Renal cortex interstitium (tissue), 11 donors: Measurements from ENCODE around the gene SLC34A3. TPM values are rescaled to one million over a fixed set of nuclear protein-coding genes. Genes with fewer than 3 reads are reported as not detected.

Experiments used
- DNase-seq, 11 donors: peaks; one replicate each; pipeline ENCODE4 v3.0.0-alpha.2; 2013; ENCODE audit warnings: low read depth in 9 of 11, low spot score in 4 of 11; ENCODE audit errors: extremely low read depth in 1 of 11
- polyA plus RNA-seq, 3 donors: library from polyadenylated mRNA; unstranded; fragments of 120-200 nt; gene quantifications; one replicate each; pipeline ENCODE4 v1.2.1, GENCODE V29; 2013; ENCODE audit not compliant: insufficient read length in 3 of 3

Gene SLC34A3
- polyA plus RNA-seq, 3 donors: 5.0 to 13.8 (median 11.6) TPM

DNA sequence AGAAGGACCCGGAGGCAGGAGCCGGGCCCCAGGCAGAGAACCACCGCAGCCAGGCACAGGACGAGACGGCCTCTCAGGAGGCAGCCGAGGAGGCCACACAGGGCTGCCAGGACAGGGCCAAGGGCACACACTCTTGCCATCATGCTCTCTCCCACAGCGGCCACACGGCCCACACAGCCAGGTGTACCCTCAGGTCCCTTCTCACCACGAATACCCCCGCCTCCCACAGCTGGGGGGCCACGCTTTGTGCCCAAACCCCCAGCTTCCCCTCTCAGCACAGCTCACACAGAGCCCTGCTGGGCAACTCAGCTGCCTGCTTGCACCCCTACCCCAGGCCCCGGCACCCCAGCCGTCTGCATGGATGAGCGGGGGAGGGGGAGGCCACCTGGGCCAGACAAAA lies 36.9 kb upstream of the SLC34A3 start:
- DNase-seq: no peak

DNA sequence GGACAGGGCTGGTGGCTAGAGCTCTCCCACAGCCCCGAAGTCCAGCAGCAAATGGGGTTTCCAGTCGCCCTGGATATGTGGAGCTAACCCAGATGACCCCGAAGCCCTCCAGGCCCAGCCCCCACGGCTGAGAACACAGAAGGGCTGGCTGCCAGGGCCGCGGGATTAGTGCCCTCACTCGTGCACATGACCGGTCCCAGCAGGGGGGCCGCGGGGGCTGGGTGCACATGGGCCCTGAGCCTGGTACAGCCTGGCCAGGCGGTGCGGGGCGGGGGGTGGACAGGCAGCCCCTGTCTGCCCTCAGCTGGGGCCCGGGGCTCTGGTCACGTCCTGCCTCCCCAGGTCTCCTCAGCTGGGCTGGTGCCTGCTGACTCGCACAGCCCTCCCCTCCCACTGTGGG lies 36.3 kb upstream of the SLC34A3 start:
- DNase-seq: no peak

- DNase-seq: no peak
These were observed 35.8 kb upstream of the SLC34A3 start for GRCh38 chr9:137194909-137195308.

DNA sequence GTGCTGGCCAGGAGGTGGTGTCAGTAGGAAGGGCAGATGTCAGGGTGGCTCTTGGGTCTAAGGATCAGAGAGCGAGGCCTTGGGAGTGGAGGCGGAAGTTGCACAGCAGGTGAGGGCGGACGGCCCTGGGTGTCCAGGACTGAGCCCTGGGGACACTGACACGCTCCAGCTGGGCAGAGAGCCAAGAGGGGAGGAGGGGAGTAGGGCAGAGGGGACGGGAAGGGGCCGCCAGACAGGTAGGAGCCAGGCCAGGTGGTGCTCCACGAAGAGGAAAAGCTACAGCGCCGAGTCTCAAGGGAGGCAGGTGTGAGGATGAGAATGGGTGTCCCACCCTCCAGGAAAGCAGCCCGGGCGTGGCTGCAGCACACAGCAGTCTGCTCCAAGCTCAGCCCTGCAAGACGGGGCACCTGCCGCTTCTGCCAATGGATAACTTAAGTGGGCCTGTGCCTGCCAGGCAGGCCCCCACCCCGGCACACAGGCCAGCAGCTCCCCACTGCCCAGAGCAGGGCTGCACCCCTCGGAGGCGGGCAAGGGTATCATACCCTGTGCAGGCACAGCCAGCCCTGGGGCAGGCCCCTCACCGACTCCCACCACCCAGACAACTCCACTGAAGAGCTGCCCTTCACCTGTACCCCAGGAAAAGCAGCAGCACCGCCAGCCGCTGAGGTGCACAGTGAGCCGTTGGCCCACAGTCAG lies 35.0 kb upstream of the SLC34A3 start:
- no peak for DNase-seq

- DNase-seq: no peak
These were observed 32.4 kb upstream of the SLC34A3 start for GRCh38 chr9:137198051-137198901.

DNA sequence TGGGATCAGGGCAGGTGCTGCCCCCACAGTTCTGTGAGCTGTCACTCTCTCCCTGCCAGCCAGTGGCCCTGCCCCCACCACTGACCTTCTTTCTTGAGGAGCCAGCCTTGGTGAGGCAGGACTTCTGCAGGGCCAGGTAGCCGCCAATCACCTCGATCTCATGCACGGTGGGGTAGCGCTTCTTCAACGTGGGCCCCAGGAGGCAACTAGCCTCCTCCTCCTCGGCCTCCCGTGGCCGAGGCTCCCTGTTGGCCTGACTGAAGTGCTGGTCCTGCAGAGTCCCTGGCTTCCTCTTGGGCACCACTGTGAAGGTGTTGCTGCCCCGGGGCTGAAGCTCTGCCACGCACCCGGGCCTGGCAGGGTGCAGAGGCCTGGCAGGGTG lies 31.8 kb upstream of the SLC34A3 start:
- no peak for DNase-seq

DNA sequence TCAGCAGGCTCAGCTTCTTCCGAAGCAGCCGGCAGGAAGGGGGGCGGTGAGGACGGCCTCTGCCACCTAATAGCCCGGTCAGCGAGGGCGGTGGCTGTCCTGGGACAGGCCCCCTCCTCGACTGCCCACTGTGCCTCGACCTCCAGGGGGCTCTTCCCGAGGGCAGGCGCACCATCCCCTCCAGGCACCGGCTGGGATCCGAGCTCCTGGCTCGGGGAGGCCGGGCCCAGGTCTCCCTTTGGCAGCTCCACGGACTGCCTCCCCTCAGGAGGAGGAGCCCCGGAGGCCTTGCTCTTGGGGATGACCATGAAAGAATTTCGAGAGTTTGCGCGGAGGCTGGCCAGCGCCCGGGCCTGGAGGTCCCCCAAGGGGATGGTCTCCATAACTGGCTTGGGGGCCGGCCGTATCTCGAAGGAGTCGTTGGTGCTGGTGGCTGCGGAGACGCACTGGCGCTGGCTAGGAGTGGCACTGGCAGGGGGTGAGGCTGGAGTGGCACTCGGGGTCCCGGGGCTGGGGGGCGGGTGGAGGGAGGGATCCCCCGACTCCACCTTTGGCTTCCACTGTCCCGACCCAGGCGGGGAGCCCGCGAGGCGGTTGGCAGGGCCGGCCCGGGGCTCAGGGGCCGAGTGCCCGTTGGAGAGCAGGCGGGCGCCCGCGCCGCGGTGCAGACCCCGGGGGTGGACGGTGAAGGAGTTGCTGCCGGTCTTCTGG lies 31.1 kb upstream of the SLC34A3 start:
- DNase-seq: no peak

GRCh38 chr9:137200311-137201204 lies 30.1 kb upstream of the SLC34A3 start, which contains the start of gene TPRN:
TPRN (minus strand) TSS chr9:137200741; CDS start chr9:137200711, 30 bp downstream.
- peak; percentile 94 to 99 (median 98) for DNase-seq

GRCh38 chr9:137201205-137201868 lies 29.4 kb upstream of the SLC34A3 start:
- no peak for DNase-seq

GRCh38 chr9:137202966-137203365 lies 27.7 kb upstream of the SLC34A3 start:
- DNase-seq: no peak

GRCh38 chr9:137204731-137205125 lies 26.0 kb upstream of the SLC34A3 start:
- no peak for DNase-seq

DNA sequence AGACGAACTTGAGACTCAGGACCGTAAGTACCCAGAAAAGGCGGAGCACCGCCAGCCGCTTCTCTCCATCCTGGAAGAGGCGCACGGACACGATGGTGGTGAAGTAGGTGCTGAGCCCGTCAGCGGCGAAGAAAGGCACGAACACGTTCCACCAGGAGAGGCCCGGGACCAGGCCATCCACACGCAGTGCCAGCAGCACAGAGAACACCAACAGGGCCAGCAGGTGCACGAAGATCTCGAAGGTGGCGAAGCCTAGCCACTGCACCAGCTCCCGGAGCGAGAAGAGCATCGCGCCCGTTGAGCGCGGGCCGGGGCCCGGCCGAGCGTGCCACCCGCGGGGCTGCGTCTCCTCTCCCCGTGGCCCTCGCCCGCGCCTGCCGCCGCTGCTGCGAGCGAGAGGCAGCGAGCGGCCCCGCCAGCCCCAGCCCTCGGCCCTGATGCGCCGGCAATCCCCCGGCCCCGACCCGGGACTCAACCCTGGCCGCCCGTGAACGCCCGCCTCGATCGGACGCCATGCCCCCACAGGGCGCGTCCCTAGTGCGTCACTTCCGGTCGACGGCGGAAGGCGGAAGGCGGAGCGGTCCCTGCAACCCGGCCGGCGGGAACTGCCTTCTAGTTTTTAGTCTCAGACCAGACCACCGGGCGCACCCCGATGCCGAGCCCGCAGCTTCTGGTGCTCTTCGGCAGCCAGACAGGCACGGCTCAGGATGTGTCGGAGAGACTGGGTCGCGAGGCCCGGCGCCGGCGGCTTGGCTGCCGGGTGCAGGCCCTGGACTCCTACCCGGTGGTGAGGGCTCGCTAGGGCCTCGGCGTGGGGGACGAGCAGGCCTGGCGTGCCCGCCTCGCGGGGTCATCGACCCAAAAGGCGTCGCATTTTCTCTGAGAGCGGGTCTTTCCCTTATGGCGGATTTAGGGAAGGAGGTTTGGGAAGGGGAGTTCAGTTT lies 25.3 kb upstream of the SLC34A3 start, which contains the start of the genes NDOR1 and TMEM203:
Gene NDOR1 (plus strand): TSS at position 575 of the 944 bp plus-strand sequence. CDS start 78 bp downstream, at position 653.
Gene TMEM203 (minus strand): TSS at position 523 of the 944 bp plus-strand sequence. CDS start 234 bp downstream, at position 289.
- peak in 10 of 11 donors; percentile 62 to 91 (median 84) for DNase-seq

- DNase-seq: no peak
These were observed 24.1 kb upstream of the SLC34A3 start for GRCh38 chr9:137206602-137207001.

GRCh38 chr9:137211532-137211931 lies 19.2 kb upstream of the SLC34A3 start:
- DNase-seq: no peak

GRCh38 chr9:137212520-137212919 lies 18.2 kb upstream of the SLC34A3 start:
- DNase-seq: no peak

- DNase-seq: no peak
These were observed 17.3 kb upstream of the SLC34A3 start for GRCh38 chr9:137213160-137214060.
